Ishikawa (cell line): ENCODE results near the gene CACNA1C.

Experiments used
- CEBPB ChIP-seq: IDR thresholded peaks from 2 replicates; pipeline ENCODE4 v1.6.1; 2012
- CREB1 ChIP-seq: IDR thresholded peaks from 2 replicates; pipeline ENCODE4 v1.6.1; 2012; ENCODE audit warnings: low read depth
- EGR1 ChIP-seq: IDR thresholded peaks from 2 replicates; pipeline ENCODE4 v1.6.1; 2012
- EP300 ChIP-seq: IDR thresholded peaks from 2 replicates; pipeline ENCODE4 v1.6.1; 2012; ENCODE audit warnings: borderline replicate concordance
- FOXM1 ChIP-seq: IDR thresholded peaks from 2 replicates; pipeline ENCODE4 v1.6.1; 2012; ENCODE audit warnings: low read depth, borderline replicate concordance
- NFIC ChIP-seq: IDR thresholded peaks from 2 replicates; pipeline ENCODE4 v1.6.1; 2012
- RAD21 ChIP-seq: IDR thresholded peaks from 2 replicates; pipeline ENCODE4 v1.6.1; 2012; ENCODE audit warnings: low read depth
- REST ChIP-seq: IDR thresholded peaks from 2 replicates; pipeline ENCODE4 v1.6.1; 2012; ENCODE audit warnings: low read depth, mild to moderate bottlenecking
- TAF1 ChIP-seq: IDR thresholded peaks from 2 replicates; pipeline ENCODE4 v1.6.1; 2012; ENCODE audit warnings: low read depth, mild to moderate bottlenecking
- TCF12 ChIP-seq: IDR thresholded peaks from 2 replicates; pipeline ENCODE4 v1.6.1; 2012; ENCODE audit warnings: low read depth
- TEAD4 ChIP-seq: IDR thresholded peaks from 2 replicates; pipeline ENCODE4 v1.6.1; 2012
- USF1 ChIP-seq: IDR thresholded peaks from 2 replicates; pipeline ENCODE4 v1.6.1; 2012
- YY1 ChIP-seq: IDR thresholded peaks from 2 replicates; pipeline ENCODE4 v1.6.1; 2012; ENCODE audit warnings: low read depth
- ZBTB7A ChIP-seq: IDR thresholded peaks from 2 replicates; pipeline ENCODE4 v1.6.1; 2012; ENCODE audit warnings: low read depth
- TF ChIP-seq, protein P1 (sequence below): IDR thresholded peaks from 2 replicates; pipeline ENCODE4 v1.6.1; 2012

The CACNA1C gene

DNA sequence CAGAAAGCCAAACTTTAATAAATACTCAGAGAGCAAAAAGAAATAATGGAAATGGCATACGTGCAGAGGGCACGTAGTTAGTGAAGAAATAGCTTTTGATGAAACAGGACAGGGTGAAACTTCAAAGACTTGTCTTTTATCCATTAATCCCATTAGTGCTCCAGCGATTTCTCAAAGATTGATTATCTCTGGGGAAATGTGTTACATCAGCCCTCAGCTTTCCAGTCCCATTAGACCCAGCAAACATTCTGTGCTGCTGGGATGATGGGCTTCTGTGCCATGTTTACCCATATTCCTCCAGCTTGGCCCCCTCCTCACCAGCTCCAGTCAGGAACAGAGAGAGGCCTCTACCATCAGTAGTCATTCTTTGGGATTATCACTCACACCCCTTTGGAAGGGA lies 113.1 kb downstream of the CACNA1C start:
- no peak for TF ChIP-seq TEAD4
- TF ChIP-seq RAD21 = no peak
- no peak for TF ChIP-seq ZBTB7A
- TF ChIP-seq CREB1 = no peak
- no peak for TF ChIP-seq TAF1
- TF ChIP-seq, protein P1, sequence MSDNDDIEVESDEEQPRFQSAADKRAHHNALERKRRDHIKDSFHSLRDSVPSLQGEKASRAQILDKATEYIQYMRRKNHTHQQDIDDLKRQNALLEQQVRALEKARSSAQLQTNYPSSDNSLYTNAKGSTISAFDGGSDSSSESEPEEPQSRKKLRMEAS = no peak
- TF ChIP-seq YY1 = no peak
- TF ChIP-seq NFIC = no peak
- no peak for TF ChIP-seq REST
- TF ChIP-seq EP300 = no peak

GRCh38 chr12:2166696-2167095 lies 113.9 kb downstream of the CACNA1C start:
- TF ChIP-seq ZBTB7A (no peak), EP300 (no peak), CEBPB (no peak), TCF12 (no peak), YY1 (no peak), FOXM1 (no peak), TAF1 (no peak), USF1 (no peak), NFIC (no peak), RAD21 (no peak), TEAD4 (no peak), EGR1 (no peak), REST (no peak), CREB1 (no peak)
- TF ChIP-seq, protein P1 = no peak

- TF ChIP-seq TEAD4 = no peak
- no peak for TF ChIP-seq REST
- no peak for TF ChIP-seq FOXM1
- no peak for TF ChIP-seq NFIC
- TF ChIP-seq, protein P1 = no peak
- TF ChIP-seq USF1 = no peak
- TF ChIP-seq TCF12 = no peak
- TF ChIP-seq RAD21 = no peak
- TF ChIP-seq EGR1 = no peak
- TF ChIP-seq YY1 = no peak
- no peak for TF ChIP-seq CEBPB
- TF ChIP-seq CREB1 = no peak
Measured at GRCh38 chr12:2167231-2167630, 114.4 kb downstream of the CACNA1C start.

DNA sequence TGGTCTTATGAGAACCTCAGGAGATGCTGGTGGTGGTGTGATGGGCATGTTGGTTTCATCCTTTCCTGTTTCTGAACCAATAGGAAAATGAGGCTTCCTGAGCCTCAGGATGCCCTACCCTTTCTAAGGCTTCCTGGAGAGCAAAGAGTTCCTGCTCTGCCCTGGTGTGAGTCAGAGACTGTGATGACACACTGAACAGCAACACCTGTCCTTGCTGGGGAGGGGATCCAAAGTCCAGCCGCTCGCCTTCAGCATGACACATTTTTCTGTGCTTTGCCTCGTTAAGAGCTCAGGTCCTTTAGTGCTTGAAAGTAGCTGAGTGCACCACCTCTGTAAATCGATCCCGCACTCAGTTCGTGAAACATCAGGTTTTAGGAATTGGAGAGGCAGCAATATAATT lies 116.0 kb downstream of the CACNA1C start:
- TF ChIP-seq ZBTB7A (no peak), REST (no peak), USF1 (no peak), YY1 (no peak), CREB1 (no peak), EP300 (no peak)
- TF ChIP-seq, protein P1 = no peak
